GM18909 (cell line): ENCODE data around the gene AKT1S1.

ENCODE experiments used
- ATAC-seq: cut with Tn5 transposase; IDR thresholded peaks from one replicate; pipeline ENCODE4 v1.9.1; 2021; ENCODE audit warnings: mild to moderate bottlenecking; ENCODE audit not compliant: unreplicated experiment, poor library complexity

Gene AKT1S1

DNA sequence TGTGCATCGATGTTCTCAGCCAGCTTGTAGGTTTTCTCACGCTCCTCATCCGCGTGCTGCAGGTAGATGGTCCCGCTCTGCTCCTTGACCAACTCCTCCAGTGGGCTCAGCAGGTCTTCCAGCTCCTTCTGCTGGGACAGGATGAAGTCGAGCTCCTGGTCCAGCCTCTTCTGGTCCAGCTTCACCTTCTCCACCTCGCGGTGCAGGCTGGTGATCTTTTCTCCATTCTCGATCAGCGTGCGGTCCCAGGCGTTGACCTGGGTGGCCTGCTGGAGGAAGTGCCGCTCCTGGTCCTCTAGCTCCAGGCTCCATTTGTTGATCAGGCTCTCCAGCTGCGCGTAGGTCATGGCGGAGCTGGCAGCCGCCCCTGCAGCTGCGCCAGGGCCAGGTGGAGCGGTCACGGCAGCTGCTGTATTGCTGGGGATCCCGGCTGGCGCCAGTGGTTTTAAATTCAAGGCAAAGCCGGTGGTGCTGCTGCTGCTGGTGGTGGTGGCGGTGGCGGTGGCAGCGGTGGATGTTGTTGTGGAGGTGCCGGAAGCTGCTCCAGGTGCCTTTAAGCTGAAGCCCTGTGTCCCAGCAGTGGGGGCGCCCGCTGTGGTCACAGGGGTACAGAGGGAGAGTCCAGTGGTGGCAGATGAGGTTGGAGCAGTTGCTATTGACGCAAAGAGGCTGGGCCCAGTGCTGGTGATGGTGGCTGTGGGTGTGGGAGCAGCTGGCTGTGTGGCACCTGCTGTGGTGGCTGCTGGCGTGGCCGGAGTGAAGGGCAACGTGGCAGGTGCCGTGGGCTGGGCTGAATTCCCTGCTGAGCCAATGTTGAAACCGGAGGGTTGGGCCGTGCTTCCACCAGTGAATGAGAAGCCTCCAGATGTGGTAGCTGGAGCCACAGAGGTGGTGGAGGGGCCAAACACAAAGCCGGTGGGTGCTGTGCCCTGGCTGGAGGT lies 31.6 kb upstream of the AKT1S1 start:
- ATAC-seq, result no peak

DNA sequence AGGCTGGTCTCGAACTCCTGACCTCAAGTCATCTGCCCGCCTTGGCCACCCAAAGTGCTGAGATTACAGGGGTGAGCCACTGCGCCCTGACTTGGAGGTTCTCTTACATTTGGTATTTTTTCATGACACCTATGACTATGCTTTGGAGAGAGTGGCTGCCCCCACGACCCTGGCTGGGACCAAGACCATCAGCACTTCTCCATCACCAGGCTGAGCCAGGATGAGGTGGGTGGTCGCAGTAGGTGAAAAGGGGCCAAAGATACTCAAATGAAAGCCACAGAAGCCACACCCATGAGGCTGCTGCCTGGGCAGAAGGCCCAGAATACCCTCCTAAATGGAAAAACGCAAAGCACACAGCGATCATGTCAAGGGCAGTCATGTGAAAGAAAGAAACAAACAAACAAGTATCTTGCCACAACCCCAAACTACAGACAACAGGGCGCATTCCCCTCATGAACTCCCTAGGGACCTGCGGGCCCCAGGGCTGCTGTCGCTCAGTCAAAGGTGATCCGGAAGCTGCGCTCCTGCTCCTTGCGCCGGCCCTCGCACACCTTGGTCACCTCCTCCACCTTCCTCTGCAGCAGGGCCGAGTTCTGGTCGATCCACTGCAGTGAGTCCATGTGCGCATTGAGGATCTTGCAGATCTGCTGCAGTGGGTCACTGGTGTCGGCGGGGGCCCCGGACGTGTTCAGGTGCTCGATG lies 30.7 kb upstream of the AKT1S1 start:
- no peak for ATAC-seq

DNA sequence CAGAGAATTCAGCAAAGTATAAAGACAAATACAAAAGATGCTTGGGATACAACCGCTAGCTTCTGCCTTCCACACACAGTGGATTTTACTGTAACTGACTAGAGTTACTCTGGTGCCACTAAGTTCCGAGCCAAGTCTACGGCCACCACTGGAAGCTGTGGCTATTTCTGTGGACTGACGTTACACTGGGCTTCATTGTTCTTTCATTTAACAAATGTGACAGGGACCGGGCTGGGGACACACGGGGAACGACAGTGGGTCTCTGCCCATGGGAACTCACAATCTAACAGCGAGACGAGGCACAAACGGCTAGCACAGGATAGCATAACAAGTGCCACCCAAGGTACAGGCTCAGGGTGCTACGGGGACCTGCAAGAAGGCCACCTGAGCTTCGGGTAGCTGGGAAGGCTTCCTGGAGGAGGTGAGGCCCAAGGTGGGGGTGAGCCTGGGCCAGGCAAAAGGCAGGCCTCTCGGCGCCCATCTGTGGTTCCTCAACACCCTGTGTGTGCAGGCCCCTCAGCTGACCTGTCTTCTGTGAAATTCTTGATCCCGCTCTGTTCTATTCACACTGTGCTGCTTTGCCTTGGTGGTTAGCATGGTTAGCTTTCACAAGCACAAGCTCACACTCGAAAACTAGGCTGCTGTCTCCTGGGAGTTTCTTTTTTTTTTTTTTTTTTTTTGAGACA lies 29.9 kb upstream of the AKT1S1 start:
- no peak for ATAC-seq

DNA sequence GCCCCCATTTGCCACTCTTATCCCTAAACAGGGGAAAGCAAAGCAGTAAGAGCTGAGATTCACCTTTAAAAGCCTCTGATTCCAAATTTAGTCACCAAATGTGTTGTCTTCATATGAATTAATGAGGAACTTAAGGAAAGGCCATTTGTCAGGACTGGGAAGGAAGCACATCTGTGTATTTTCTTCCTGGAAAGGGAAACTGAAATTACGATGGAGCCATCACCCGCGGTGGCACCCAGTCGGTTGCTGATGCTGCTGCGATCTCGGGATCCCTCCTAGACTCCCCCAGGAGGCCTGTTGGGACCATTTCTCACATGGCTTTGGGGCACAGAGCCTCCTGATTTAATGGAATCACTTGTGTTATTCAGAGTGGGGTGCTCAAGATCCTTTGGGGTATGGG lies 27.0 kb upstream of the AKT1S1 start:
- no peak for ATAC-seq

DNA sequence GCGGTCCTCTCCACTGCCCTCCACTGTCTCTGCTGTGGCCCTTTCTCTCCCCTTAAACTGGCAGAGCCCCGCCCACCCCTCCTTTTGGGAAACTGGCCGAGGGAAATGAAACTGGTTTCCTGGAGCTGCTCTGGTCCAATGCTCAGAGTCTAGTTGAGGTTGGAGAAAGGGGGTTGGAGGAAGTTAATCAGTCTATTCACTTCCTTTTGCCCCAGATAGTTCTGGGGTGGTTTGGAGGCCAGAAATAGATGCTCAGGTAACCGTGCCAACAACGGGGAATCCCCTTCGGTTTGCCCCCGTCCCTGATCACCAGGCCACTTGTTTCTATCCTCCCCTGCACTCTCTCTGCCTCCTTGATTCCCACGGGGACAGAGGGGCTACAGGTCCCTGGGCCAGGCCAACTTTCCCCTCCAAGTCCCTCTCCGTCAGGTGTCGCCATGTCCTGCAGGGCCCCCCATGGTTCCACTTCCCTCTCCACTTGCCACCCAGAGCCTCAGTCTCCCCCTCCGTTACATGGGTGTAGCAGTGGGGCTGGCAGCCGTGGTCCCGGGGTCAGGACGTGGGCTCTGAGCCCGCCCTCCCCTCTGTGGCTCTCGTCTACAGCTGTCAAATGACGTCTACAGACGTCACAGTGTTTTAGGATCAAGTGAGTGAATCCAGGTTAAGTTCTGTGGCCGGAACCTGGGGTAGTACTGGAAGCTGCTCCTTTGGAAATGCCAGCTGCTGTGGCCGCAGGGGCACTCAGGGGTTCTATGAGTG lies 19.9 kb upstream of the AKT1S1 start, which contains the start of gene IL4I1:
IL4I1 (minus strand) TSS at position 25 of the 759 bp plus-strand sequence. CDS start 727 bp downstream, outside the sequence.
- peak; percentile 64 for ATAC-seq

DNA sequence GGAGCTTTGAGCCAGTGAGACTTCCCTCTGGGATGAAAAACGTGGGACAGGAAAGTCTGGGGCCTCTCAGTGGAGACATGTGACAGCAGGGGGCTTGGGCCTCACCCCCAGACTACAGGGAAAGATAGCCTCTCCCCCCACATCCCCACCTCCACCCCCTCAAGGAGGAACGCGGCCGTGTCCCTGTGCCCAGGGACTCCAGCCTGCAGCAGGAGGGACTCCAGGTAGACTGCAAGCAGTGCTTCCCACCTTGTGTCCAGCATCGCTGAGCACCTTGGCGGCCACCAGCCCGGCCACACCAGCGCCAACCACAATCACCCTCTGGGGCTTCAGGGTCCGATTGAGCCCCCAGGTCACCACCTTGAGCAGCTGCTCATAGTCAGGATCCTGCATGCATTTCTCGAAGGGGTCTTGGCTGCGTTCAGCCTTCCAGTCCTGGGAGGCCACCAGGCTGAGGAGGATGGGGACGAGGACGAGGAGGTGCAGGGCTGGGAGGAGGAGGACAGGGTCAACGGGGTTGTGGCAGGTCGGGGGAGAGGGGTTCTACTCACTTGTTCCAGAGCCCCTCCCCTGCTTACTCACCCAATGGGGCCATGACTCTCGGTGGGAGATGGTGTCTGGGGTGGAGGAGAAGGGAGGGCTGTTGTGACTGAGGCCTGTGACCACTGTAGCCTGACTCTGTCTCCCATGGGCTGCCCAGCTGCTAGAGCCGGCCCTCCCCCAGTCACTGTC lies 18.6 kb upstream of the AKT1S1 start:
- ATAC-seq, result no peak

DNA sequence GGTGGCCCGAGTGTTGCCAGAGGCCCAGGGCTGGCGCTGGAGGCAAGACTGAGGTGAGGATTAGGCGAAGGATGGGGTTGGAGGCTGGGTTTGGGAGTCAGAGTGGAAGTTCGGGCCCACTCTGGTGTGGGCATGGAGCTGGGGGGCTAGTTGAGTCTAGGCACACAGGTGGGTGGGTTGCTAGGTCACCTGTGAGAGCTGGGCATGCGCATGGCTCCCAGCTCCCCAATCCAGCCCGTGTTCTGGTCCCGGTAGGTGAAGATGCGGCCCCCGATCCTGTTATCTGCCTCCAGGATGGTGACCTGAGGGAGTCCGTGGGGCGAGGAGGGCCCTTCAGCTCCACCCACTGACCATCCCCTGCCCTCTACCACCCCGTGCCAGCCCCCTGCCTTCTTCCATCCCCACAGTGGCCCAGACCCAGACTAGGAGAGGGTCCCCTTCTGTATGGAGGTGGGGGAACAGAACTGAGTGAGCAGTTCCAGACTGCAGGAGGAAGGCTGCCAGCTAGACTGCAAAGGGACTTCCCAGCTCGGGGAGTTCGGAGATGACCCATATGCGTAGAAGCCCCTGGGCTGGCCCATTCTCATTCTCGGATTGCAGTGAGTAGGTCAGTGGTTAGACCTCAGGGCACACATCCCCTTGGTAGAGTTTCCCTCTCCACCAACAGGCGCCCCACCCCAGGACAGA lies 17.9 kb upstream of the AKT1S1 start:
- no peak for ATAC-seq

DNA sequence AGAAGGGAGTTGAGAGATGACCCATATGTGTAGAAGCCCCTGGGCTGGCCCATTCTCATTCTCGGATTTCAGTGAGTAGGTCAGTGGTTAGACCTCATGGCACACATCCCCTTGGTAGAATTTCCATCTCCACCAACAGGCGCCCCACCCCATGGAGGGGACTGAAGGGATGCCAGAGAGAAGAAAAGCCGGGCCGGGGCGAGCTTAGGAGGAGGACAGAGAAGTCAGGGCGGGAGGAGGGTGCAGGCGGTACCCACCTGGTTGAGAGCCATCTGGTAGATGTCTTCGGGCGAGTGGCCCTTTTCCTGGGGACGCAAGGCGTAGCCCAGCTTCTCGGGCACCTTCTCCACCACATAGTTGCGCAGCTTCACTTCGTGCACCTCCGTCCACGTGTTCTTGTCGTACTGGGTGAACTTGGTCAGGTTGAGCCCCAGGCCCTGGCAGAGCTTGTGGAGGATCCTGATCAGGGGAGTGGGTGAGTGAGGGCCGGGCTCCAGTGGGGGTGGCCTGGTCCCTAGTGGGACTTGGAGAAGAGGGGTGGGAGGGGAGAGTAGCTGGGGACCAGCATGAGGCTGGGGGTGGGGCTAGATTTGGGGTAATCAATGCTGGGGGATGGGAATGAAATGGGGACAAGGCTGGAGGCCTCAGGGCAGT lies 17.0 kb upstream of the AKT1S1 start:
- ATAC-seq, result no peak

DNA sequence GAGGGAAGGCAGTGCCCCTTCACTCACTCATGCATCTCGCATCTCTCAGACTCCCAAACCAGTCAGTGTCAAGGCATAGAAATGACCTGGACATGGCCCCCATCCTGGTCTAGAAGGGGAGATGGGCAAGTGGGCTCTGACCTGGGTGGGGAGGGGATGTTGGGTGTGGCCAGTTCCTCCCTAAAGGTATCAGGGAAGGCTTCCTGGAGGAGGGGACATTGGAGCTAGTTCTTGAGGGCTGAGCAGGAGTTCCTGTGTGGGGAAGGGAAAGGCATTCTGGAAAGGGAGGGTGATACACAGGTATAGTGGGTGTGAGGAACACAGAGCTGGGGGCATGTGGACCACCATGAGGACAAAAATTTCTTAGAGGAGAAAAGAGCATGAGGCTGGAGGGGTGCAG lies 15.6 kb upstream of the AKT1S1 start:
- ATAC-seq, result no peak

DNA sequence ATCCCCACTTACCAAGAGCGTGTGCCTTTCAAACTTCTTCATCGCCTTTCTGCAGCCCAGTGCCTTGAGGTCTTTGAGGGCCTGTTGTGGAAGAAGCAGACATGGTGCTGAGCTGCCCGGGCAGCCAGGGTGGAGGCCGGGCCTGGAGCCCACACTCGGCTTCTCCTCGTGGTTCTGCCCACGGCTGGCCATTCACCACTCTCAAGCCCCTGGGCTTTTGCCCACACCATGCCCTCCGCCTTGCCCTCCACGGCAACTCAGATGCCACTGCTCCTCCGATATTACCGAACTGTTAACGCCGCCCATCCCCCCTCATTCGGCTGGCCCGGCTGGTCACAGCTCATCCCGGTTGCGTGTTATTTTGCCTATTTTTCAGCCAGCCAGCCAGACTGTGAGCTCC lies 14.2 kb upstream of the AKT1S1 start:
- ATAC-seq, result no peak

DNA sequence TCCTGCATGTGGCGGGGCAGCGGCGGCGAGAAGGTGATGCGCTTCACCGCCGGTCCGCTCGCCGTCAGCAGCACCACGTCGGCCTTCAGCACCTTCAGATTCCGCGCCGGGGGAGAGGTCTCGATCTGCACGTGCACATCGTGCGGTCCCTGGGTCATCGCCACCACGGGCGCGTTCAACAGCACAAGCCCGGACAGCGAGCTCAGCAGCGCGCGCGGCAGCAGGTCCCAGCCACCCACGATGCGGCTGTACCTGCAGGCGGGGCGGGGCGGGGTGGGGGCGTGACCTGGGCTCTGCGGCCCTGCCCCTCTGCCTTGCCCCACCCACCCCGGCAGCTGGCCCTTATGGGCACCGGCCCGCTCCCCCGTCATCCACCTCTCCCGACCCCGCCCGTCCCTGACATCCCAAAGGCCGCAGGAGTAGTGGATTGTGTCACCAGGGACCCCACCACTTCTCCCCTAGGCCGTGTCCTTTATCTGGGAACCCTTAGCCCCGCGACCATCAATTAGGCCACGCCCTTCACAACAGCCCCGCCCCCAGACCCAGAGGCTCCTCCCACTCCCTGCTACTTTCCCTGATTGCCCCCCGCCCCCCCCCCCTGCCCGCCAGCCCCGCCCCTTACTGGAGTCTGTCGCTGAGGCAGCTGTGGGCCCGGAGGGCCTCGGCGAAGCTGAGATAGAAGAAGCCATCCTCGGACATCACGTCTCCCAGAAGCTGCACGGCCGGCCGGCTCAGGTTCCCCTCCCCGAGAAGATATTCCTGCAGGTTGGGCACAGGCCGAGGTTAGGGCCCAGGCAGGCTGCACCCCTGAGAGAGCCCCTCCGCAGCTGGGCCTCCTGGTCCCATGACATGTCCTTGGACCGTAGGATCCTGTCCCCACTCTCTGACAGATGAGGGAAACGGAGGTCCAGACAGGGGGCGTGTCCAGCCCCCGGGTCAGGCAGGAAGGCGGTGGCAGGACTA lies 13.5 kb upstream of the AKT1S1 start:
- no peak for ATAC-seq

DNA sequence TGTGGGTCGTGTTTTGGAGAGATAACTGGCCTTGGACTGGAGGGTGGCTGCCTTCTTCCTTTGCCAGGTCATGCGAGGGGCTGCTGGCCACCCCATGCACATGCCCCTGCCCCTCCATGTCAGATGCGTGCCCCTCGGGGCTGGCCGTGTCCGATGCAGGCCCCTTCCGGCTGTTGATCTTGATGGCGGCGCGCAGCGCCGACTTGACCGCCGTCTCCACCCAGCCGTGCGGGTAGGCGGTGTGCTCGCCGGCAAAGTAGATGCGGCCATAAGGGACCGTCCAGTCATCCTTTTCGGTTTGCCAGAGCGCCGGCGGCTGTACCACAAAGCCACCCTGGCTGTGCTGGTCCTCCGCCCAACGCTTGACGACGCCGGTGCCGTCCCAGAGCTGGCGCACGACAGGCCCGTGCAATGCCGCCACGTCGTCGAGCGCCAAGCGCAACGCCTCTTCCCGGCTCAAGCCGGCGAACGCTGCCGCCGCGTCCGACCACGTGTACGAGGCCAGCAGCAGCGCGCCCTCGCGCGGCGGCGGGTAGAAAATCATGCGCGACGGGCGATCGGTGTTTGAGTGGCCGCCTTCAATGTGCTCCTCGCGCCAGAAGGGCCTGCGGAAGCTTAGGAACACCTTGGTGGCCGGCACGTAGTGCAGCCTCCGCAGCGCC lies 12.7 kb upstream of the AKT1S1 start:
- no peak for ATAC-seq

DNA sequence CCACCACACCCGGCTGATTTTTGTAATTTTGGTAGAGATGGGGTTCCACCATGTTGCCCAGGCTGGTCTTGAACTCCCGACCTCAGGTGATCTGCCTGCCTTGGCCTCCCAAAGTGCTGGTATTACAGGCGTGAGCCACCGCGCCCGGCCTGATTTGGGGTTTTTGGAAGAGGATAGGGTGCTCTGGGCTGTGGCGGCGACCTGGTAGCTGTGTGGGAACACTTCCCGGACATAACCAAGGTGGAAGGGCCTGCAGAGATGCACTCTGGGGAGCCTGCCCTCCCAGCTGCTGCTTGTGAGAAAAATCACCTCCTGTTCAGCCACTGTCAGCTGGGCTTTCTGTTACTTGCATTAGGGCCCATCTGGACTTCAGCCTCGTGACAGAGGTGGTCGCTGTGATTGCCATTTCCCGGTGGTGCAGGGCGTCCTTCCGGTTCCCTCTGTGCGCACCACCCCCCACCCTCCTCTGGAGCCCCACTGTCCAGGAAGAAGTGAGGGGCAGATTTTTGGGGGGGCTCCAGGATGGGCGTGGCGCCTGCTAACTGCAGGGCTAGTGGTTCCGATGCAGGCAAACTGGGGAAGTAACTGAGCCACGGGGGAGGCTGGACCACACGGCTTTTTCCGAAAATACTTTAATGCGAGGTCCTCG lies 12.0 kb upstream of the AKT1S1 start:
- ATAC-seq, result no peak

DNA sequence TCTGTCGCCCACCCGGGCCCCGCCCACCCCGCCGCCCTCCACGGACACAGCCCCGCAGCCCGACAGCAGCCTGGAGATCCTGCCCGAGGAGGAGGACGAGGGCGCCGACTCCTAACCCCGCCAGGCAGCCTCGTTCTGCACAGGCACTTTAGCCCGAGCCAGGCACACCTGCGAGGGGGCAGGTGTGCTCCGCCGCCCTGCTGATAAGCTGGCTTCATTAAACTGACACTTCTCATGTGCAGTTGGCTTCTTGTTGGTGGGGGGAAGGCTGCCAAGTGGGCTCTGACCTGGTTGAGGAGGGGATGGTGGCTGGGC lies 11.3 kb upstream of the AKT1S1 start:
- ATAC-seq, result no peak

DNA sequence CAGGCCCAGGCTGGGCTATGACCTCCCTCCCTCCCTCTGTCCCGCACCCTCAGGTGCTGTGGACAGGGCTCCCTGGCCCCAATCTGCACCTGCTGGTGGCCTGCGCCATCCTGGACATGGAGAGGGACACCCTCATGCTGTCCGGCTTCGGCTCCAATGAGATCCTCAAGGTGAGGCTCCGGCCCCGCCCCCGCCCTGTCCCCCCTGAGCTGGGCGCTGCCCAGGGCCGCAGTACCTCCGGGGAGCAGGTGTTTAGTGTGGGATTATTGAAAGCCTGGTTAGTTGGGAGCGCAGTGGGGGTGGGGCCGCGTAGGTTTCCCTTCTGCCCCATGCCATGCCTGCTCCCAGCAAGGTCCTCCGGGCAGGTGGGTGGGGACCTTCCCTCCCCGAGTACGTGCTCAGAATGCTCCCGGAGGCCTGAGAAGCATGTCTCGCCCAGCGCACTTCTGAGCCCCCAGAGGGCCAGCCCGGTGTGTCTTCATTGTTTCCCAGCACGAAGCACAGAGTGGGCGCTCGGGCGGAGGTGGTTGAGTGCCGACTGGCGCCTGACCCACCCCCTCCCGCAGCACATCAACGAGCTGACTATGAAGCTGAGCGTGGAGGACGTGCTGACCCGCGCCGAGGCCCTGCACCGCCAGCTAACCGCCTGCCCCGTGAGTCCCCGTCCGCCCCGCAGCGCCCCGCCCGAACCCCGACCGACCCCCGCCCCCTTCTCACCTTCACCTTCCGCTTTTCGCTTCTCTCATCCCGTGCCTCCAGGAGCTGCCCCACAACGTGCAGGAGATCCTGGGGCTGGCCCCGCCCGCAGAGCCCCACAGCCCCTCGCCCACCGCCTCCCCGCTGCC lies 10.7 kb upstream of the AKT1S1 start:
- ATAC-seq, result no peak
